Left hindlimb (tissue), 1 donor: ENCODE results near the gene SACS.
"Not testable (repeated sequence)": the region's sequence is repeated elsewhere in the genome, so short reads cannot be mapped to it uniquely, and the experiment has no call there.

Experiments
- DNase-seq: peaks from one replicate; pipeline ENCODE4 v3.0.0-alpha.2; 2018

SACS gene

DNA sequence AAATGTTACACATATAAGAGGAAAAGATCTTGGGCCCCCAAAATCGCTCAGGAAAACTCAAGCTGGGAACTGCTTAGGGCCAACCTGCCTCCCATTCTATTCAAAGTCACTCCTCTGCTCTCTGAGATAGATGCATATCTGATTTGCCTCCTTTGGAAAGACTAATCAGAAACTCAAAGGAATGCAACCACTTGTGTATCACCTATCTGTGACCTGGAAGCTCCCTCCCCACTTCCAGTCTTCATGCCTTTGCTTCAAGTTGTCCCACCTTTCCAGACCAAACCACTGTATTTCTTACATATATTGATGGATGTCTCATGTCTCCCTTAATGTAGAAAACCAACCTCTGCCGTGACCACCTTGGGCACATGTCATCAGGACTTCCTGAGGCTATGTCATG lies 32.3 kb downstream of the SACS start:
- not testable (repeated sequence) for DNase-seq

DNA sequence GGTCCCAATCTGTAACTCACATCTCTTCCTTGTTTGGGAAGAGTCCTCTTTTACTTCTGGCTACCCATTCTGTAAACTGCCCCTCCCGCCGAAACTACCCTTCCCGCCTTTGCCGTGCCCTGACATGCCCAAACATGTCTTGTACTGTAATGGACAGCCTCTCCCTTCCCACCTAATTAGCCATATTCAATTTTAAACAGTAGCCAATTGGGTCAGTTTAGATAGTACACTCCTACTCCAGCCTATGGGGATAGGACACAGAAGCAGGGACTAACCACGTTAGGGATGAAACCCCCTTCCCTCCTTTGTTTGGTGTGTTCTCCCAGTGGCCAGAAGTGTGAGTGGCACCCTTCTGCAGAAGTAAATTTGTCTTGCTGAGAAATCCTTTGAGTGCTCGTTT lies 34.2 kb downstream of the SACS start:
- no peak for DNase-seq

GRCh38 chr13:23394821-23395220 lies 38.7 kb downstream of the SACS start:
- no peak for DNase-seq

DNA sequence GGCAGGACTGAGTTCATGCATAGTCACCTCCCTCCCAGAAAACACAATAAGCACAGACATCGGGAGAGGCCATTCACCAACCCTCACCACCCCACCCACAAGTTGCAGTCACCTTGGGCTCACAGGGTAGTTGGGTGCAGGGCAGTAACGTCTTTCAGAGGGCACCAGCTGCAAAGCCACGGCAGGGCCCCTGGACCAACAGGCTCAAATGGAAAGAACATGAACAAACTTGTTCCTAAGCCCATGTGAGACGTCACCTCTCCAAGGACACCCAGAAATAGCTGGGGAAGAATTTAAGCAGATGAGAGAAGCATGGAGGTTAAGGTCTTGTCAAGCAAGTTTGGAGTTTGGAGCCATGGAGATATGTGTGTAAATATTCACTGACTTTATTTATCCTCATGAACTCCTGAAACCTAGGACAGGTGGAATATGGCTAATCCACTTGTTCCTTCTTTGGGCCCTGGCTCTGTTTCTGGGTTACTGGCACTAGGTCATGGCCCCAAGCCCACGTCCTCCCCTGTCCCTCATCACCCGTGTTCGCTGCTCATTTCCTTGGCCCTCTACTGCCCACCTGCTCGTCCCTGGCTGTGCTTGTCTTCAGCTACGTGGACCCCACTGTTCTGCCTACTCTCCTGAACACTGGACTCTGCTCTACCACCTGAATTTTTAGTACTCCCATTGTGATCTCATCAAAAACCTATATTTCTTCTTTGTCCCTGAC lies 40.4 kb downstream of the SACS start:
- DNase-seq = no peak

- DNase-seq = no peak
Observed at GRCh38 chr13:23392313-23392712, 41.2 kb downstream of the SACS start.

- DNase-seq = no peak
Observed at GRCh38 chr13:23391752-23392151, 41.8 kb downstream of the SACS start.

GRCh38 chr13:23386533-23386932 lies 47.0 kb downstream of the SACS start:
- DNase-seq = no peak

- no peak for DNase-seq
Observed at GRCh38 chr13:23385931-23386330, 47.6 kb downstream of the SACS start.

DNA sequence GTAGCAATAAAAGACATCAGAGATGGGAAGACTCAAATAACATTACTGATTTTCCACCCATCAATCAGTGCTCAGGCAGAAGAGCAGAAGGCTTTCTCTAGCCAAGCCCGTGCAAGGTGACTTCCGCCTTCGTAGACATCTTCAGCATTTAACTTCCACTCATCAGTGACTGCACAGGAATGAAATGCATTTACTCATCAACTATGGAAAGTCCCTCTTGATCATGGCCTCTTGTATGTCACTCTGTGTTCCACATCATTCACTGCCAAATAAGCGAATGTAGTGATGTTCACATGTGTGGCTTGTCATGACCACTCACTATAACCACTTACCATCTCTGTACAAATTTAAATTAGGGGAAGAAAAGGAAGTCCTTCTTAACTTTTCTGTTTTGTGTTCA lies 49.4 kb downstream of the SACS start:
- no peak for DNase-seq

- DNase-seq = no peak
Observed at GRCh38 chr13:23383151-23383550, 50.4 kb downstream of the SACS start.

- no peak for DNase-seq
Observed at GRCh38 chr13:23381866-23382265, 51.6 kb downstream of the SACS start.

DNA sequence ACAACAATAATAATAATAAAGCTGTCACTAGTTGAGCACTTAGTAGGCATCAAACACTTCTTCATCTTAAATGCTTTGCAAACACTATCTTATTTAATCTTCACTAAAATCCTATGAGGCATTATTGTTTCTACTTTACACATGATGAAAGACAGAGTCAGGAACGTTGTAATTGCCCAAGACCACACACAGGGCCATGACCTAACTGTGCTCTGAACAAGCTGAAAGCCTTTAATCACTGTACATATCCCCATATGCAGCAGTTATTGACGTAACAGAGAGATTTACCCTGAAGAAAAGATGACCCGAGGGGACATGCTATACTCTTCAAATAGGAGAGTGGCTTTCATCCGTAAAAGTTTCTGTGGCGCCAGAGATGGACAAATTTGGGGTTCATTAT lies 53.0 kb downstream of the SACS start:
- DNase-seq = no peak

GRCh38 chr13:23377983-23378632 lies 55.4 kb downstream of the SACS start:
- no peak for DNase-seq

DNA sequence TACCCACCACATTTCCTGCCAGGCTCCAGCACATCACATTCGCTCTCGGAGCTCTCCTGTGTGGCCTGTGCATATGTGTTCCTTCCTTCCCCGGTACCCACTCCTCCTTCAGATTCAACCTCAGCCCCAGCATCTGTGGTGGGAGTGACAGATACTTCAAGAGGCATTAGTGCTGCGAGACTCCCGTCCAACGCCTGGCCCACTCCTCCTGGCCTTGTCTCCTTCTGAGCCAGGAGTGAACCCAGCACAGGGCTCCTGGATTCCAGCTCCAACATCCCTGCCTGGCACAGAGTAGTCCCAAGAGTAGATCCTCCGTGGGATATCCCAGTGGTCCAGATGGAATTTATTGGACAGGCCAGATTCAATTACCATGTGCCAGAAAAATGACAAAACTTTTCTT lies 55.9 kb downstream of the SACS start:
- DNase-seq = no peak

DNA sequence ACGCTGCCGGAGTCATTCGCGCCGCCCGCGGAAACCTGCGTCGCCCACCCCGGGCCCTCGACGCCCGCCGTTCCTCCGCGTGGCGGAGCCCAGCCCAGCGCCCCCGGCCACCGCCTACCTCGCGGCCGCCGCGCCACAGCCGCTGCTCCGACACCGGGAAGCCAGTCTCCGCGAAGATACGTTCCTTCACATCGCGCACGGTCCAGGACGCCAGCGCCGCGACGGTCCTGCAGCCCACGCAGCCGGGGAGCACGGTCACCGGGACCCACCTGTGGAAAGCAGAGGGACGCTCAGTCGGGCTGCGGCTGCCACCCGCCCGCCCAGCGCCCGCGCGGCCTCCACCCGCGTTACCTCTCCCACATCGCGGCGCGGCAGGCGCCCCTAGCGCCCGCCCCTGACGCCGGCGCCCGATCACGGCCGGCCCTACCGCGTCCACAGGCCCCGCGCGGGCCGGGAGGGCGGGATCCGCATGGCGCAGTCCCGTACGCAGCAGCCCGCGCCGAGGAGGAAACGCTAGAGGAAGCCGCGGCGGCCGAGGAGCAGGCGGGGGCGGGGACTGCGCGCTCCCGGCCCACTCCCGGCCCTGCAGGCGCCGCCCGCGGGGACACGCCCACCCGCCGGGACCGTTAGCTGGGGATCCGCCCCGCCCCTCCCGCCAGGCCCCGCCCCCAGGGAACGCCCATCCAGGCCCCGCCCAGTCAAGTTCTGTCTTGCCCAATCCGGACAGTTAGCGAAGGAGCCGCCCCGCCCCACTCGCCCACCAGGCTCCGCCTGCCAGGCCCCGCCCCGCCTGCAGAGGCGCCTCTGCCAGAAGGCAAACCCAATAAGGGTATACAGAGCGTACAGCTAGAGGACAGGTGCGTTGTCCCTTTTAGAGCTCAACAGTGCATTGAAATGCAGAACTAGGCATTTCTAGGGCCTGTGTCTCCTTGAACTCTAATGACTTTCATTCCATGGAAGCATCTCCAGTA lies 58.2 kb downstream of the SACS start:
- DNase-seq = peak; percentile 98

DNA sequence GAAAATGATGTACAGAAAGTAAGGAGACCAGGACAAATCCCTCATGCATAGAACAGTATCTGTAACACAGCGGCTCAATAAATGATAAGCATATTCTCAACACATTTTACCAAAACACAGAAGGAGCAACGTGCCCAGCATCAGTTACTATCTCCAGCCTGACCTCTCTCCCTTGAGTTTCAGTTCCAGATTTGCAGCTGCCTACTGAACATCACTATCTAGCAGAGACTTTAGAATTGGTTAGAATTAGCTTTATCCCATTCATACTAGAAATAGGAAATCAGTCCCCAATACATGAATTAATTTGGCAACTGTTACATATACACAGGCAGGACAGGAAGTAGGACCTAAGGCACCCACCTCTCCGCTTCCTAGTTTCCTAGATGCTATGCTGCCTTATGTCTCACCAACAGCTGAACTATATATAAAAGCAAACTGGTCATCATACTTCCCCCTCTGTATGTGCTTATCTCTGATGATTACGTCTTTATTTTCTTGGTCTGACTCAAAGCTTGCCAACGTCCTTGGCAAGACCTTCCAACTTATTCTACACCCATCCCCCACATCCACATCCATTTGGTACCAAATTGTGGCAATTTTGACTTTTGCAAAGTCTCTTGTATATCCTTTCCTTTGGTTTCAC lies 61.1 kb downstream of the SACS start:
- no peak for DNase-seq

GRCh38 chr13:23367907-23368306 lies 65.6 kb downstream of the SACS start:
- DNase-seq = no peak

GRCh38 chr13:23365652-23366051 lies 67.8 kb downstream of the SACS start:
- no peak for DNase-seq

DNA sequence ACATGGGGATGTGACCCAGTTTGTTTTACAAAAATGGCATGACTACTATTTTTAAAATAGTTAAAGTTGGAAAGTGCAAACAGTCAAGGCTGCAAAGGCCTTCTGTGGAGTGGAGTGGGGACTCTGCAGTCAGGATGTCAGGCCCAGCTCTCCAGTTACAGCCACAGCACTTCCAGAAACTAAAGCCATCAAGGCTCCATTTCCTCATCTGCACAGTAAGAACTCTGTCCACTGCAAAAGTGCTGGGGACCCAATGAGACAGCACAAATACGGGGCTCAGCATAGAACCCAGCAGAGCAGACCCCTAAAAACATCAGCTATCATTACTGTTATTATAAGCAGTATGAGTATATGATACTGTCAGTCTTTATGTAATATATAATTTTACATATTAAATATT lies 73.6 kb downstream of the SACS start:
- no peak for DNase-seq

DNA sequence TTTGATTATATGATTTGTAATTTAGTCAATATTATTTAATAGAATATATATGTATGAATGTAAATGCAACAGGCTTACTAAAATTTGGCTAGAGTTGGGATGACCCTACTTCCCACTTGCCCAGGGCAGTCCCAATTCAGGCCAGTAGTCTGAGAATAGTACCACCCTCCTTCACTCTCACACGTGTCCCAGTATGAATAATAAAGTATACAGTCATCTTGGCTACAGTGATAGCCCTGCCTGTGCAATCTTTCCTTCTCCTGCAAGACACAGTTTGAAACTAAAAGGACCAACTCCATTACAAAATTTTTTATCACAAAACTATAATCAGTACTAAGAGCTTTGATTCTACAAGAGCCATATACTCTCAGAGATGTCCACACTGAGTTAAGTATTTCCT lies 76.2 kb downstream of the SACS start:
- DNase-seq = no peak

DNA sequence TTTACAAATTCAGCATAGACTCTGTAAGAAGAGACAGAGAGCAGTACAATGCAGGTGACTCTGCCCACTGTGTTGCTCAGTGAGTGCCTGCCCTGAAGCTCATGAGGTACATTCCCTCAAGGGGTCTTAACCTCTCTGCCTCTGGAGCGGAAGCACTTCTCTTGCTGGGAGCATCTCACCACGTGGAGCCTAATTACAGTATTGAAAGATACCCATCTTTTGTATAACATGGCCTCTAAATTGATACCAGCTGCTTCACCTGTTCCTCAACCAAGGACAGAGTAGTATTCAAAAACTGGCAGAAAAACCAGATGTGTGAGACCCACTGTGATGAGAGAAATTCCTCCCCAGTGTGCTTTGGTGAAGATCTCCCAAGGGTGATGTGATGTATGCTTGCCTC lies 77.1 kb downstream of the SACS start:
- DNase-seq = no peak

GRCh38 chr13:23354520-23354919 lies 79.0 kb downstream of the SACS start:
- no peak for DNase-seq

DNA sequence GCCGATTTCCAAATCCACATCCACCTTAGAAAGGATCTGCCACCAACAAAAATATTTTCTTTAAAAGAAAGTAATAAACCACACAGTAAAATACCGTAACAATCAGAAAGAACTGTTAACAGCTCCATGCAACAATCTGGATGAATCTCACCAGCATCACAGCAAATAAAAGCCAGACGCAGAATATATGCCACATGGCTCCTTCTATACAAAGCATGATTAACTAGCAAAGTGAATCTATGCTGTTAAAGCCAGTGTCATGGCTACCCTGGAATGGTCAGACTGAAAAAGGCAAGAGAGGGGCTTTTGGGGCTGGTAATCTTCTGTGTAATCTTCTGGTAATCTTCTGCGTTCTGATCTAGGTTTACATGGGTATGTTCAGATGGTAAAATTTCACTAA lies 81.3 kb downstream of the SACS start:
- no peak for DNase-seq
